Dendritic cell treated with granulocyte-macrophage colony-stimulating factor and Interleukin-4, amounts not matched to agents 40 ng/mL and 50 ng/mL, for 4 days (primary cell): ENCODE data around the gene PNMT.

Experiments
- H3K27ac Mint-ChIP-seq: one replicate; pipeline ENCODE4 v1.8.0; 2022; ENCODE audit warnings: mild to moderate bottlenecking, mixed read lengths
- H3K27me3 Mint-ChIP-seq: one replicate; pipeline ENCODE4 v1.8.0; 2022; ENCODE audit warnings: mild to moderate bottlenecking, mixed read lengths
- H3K36me3 Mint-ChIP-seq: one replicate; pipeline ENCODE4 v1.8.0; 2022; ENCODE audit warnings: low read depth, mixed read lengths
- H3K4me1 Mint-ChIP-seq: one replicate; pipeline ENCODE4 v1.8.0; 2022; ENCODE audit warnings: low read depth, mixed read lengths
- H3K4me3 Mint-ChIP-seq: one replicate; pipeline ENCODE4 v1.8.0; 2022; ENCODE audit warnings: mild to moderate bottlenecking, moderate library complexity, mixed read lengths
- H3K9me3 Mint-ChIP-seq: one replicate; pipeline ENCODE4 v1.8.0; 2022; ENCODE audit warnings: mixed read lengths
- intact Hi-C: fragments of 100-400 bp; cut with micrococcal nuclease; formaldehyde crosslinking; loops from one replicate; pipeline ENCODE4 v1.15.0; 2022

The PNMT gene

GRCh38 chr17:39664581-39665561 is 3.4 kb upstream of the PNMT start, which contains the start of gene TCAP:
TSS of gene TCAP (plus strand) at chr17:39665349. CDS start at chr17:39665360, 11 bp downstream.
- no peak within 1 kb of the TSS for H3K4me3 Mint-ChIP-seq
- no peaks in the 10 kb centered on the region for H3K9me3 Mint-ChIP-seq
- peaks cover 57% of the 10 kb centered on the region for H3K27me3 Mint-ChIP-seq
- H3K36me3 Mint-ChIP-seq = peaks cover 45% of the 10 kb centered on the region
- H3K27ac Mint-ChIP-seq = peak within 1 kb of the TSS; percentile 42
- H3K4me1 Mint-ChIP-seq = peaks cover 58% of the 10 kb centered on the region
- intact Hi-C loops = no loop called here

- no peak overlapping the region for H3K4me3 Mint-ChIP-seq
- no peaks in the 10 kb centered on the region for H3K9me3 Mint-ChIP-seq
- intact Hi-C loops = no loop called here
- H3K27ac Mint-ChIP-seq = peak overlapping the region; percentile 42
- peaks cover 49% of the 10 kb centered on the region for H3K4me1 Mint-ChIP-seq
- H3K36me3 Mint-ChIP-seq = peaks cover 37% of the 10 kb centered on the region
- H3K27me3 Mint-ChIP-seq = peaks cover 66% of the 10 kb centered on the region
Observed at GRCh38 chr17:39665642-39666224, 2.5 kb upstream of the PNMT start.

GRCh38 chr17:39666231-39666600 is 2.0 kb upstream of the PNMT start:
- no peak overlapping the region for H3K4me3 Mint-ChIP-seq
- intact Hi-C loops = no loop called here
- peaks cover 32% of the 10 kb centered on the region for H3K36me3 Mint-ChIP-seq
- H3K4me1 Mint-ChIP-seq = peaks cover 44% of the 10 kb centered on the region
- H3K9me3 Mint-ChIP-seq = no peaks in the 10 kb centered on the region
- H3K27ac Mint-ChIP-seq = peak overlapping the region; percentile 42
- H3K27me3 Mint-ChIP-seq = peaks cover 71% of the 10 kb centered on the region

GRCh38 chr17:39666601-39667261 is 1.5 kb upstream of the PNMT start:
- Mint-ChIP-seq H3K36me3 (peaks cover 27% of the 10 kb centered on the region), H3K27ac (no peak overlapping the region), H3K27me3 (peaks cover 76% of the 10 kb centered on the region), H3K4me3 (no peak overlapping the region), H3K4me1 (peaks cover 41% of the 10 kb centered on the region), H3K9me3 (no peaks in the 10 kb centered on the region)
- intact Hi-C loops = no loop called here

- Mint-ChIP-seq H3K4me3 (no peak overlapping the region), H3K4me1 (peaks cover 45% of the 10 kb centered on the region), H3K9me3 (no peaks in the 10 kb centered on the region), H3K27me3 (peaks cover 82% of the 10 kb centered on the region), H3K36me3 (peaks cover 20% of the 10 kb centered on the region), H3K27ac (no peak overlapping the region)
- intact Hi-C loops = no loop called here
Observed at GRCh38 chr17:39667262-39667944, 850 bp upstream of the PNMT start.

GRCh38 chr17:39669897-39670735 is 1.9 kb downstream of the PNMT start:
- peaks cover 81% of the 10 kb centered on the region for H3K27me3 Mint-ChIP-seq
- peaks cover 29% of the 10 kb centered on the region for H3K4me1 Mint-ChIP-seq
- no peaks in the 10 kb centered on the region for H3K36me3 Mint-ChIP-seq
- H3K9me3 Mint-ChIP-seq = no peaks in the 10 kb centered on the region
- H3K4me3 Mint-ChIP-seq = no peak overlapping the region
- no peak overlapping the region for H3K27ac Mint-ChIP-seq
- intact Hi-C loops = no loop called here

GRCh38 chr17:39670746-39671145 is 2.5 kb downstream of the PNMT start:
- H3K27me3 Mint-ChIP-seq = peaks cover 76% of the 10 kb centered on the region
- H3K9me3 Mint-ChIP-seq = no peaks in the 10 kb centered on the region
- intact Hi-C loops = no loop called here
- no peak overlapping the region for H3K4me3 Mint-ChIP-seq
- peaks cover 33% of the 10 kb centered on the region for H3K4me1 Mint-ChIP-seq
- no peak overlapping the region for H3K27ac Mint-ChIP-seq
- no peaks in the 10 kb centered on the region for H3K36me3 Mint-ChIP-seq

GRCh38 chr17:39671651-39672521 is 3.6 kb downstream of the PNMT start:
- Mint-ChIP-seq H3K4me3 (no peak overlapping the region), H3K27ac (no peak overlapping the region), H3K27me3 (peaks cover 65% of the 10 kb centered on the region), H3K9me3 (no peaks in the 10 kb centered on the region), H3K4me1 (peaks cover 34% of the 10 kb centered on the region), H3K36me3 (no peaks in the 10 kb centered on the region)
- intact Hi-C loops = loop anchor here (1.0 kb wide), 1 partner anchor 50 kb away; no protein-coding TSS in a partner anchor

GRCh38 chr17:39672522-39673334 is 4.5 kb downstream of the PNMT start:
- Mint-ChIP-seq H3K27ac (no peak overlapping the region), H3K4me3 (no peak overlapping the region), H3K27me3 (peaks cover 58% of the 10 kb centered on the region), H3K4me1 (peaks cover 31% of the 10 kb centered on the region), H3K36me3 (peaks cover 6% of the 10 kb centered on the region), H3K9me3 (no peaks in the 10 kb centered on the region)
- intact Hi-C loops = loop anchor here (1.0 kb wide), 1 partner anchor 50 kb away; no protein-coding TSS in a partner anchor

GRCh38 chr17:39673335-39674081 is 5.3 kb downstream of the PNMT start:
- H3K27me3 Mint-ChIP-seq = peaks cover 51% of the 10 kb centered on the region
- peaks cover 14% of the 10 kb centered on the region for H3K36me3 Mint-ChIP-seq
- intact Hi-C loops = no loop called here
- H3K9me3 Mint-ChIP-seq = no peaks in the 10 kb centered on the region
- no peak overlapping the region for H3K4me3 Mint-ChIP-seq
- H3K4me1 Mint-ChIP-seq = peaks cover 28% of the 10 kb centered on the region
- no peak overlapping the region for H3K27ac Mint-ChIP-seq

- peaks cover 26% of the 10 kb centered on the region for H3K4me1 Mint-ChIP-seq
- peaks cover 21% of the 10 kb centered on the region for H3K36me3 Mint-ChIP-seq
- H3K9me3 Mint-ChIP-seq = no peaks in the 10 kb centered on the region
- peaks cover 46% of the 10 kb centered on the region for H3K27me3 Mint-ChIP-seq
- no peak overlapping the region for H3K4me3 Mint-ChIP-seq
- intact Hi-C loops = no loop called here
- no peak overlapping the region for H3K27ac Mint-ChIP-seq
Observed at GRCh38 chr17:39674179-39674578, 5.9 kb downstream of the PNMT start.
